Measurements from ENCODE around the gene CORO7.

Gene CORO7

DNA sequence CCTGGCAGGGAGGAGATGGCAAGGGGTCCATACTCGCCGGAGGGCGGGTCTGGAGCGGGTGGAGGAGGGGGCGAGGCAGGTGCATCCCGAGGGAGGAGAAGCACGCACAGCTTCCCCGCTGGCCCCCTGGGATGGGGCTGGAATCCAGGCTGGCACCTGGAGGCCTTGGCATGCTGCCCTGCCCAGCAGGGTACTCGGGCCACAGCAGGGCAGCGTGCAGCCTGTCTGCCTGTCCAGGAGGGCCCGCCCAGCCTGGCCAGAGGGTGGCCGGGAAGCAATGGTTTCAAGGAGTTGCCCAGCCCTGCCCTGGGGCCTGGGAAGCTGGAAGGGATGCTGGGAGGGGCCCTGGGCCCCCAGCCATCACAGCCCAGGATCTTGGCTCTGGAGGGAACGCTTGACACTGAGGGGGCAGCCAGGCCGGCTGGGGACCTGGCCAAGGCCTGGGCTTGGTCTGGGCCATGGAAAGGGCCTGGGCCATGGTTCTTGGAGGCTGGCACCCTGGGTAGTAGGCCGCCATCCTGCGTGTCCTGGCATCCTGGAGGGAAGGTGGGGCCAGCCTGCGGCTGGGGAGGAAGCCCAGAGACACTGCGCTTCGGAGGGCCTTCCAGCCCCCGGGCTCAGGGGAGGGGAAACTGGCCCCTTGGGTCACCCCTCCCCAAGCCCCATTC is 99.4 kb downstream of the CORO7 start:
- H3K4me3 ChIP-seq (ENCODE audit: low read depth, low read length) = peak overlapping the region; percentile 79
- TF ChIP-seq, protein P1, sequence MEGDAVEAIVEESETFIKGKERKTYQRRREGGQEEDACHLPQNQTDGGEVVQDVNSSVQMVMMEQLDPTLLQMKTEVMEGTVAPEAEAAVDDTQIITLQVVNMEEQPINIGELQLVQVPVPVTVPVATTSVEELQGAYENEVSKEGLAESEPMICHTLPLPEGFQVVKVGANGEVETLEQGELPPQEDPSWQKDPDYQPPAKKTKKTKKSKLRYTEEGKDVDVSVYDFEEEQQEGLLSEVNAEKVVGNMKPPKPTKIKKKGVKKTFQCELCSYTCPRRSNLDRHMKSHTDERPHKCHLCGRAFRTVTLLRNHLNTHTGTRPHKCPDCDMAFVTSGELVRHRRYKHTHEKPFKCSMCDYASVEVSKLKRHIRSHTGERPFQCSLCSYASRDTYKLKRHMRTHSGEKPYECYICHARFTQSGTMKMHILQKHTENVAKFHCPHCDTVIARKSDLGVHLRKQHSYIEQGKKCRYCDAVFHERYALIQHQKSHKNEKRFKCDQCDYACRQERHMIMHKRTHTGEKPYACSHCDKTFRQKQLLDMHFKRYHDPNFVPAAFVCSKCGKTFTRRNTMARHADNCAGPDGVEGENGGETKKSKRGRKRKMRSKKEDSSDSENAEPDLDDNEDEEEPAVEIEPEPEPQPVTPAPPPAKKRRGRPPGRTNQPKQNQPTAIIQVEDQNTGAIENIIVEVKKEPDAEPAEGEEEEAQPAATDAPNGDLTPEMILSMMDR (IDR thresholded peaks at IDR 0.05; ENCODE audit: low read depth, low read length) = no peak
- in situ Hi-C loops (cut with HindIII; ENCODE audit: low sequenced_read_pairs) = no loop called here
- peak; percentile 39 for DNase-seq (ENCODE audit: low read depth, low spot score)

DNA sequence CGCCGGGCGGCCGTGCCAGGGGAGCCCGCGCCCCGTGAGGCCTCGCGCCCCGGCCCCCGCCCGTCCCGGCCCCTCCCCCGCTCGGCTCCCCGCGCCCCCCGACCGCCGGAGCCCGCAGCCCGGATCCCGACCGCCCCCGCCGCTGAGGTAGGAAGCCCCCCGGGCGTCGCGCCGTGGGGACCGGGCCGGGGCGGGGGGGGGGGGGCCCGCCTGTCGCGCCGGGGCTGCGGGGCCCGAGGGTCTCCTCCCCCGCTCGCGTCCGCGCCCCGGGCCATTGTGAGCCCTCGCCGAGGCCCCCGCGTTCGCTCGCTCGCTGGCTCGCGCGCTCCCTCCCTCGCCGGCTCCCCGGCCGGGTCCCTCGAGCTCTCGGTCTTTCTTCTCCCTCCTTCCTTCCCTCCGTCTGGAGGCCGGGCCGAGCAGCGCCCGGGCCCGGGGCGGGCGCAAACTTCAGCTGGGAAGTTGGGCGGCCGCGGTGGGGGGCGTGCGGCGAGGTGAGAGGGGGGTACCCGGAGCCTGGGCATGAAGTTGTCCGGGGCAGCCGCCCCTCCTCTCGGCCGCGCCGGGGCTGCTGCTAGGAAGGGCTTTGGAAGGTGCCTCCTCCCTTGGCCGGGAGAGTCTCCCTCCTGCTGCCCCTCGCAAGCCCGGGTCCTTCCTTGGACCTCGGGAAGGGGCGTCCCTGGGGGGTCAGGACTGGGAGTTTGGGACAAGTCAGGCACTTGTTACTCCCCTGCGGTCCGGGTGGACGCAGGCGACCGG is 100.1 kb downstream of the CORO7 start:
- TF ChIP-seq, protein P1 (IDR thresholded peaks at IDR 0.05; ENCODE audit: low read depth, low read length) = no peak
- DNase-seq (ENCODE audit: low read depth, low spot score) = peak; percentile 26
- H3K4me3 ChIP-seq (ENCODE audit: low read depth, low read length) = peak overlapping the region; percentile 79
- in situ Hi-C loops (cut with HindIII; ENCODE audit: low sequenced_read_pairs) = no loop called here

DNA sequence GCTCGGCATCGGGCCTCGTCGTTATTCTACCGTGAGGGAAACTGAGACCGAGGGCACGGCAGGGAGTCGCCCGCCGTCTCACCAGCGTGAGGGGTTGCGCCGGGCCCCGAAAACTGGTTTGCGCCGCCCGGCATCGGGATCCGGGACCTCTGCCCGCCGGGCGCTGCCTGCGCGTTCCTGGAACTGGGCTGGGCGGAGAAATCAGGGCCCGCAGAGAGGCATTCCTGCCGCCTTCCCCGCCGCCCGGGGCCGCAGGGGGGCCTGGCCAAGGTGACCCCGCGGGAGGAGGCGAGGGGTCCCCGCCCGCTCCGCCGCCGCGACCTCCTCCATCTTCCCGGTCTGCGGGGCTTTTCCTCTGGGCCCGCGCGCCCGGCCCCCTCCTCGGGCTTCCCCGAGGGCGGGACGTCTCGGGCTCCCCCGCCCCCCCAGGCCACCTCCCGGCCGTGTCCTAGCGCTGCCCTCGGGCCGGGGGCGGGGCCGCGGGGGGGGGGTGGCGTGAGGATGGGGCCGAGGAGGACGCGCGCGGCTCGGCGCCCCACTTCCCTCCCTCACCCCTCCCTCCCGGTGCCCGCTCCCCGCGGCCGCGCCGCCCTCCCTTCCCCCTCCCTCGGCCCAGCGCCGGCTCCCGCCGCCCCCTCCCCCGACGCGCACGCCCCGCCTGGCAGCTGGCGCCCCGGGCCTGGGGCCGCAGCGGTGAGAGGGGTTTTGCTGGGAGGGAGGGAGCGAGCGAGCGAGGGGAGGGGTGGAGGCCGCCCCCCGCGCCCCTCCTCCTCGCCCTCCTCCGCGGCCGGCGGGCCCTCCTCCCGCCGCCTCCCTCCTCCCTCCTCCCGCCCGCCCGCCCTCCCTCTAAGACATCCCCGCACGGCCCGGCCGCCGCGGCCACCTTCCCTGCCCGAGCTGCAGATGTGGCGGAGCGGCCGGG is 100.9 kb downstream of the CORO7 start, which contains the start of gene GLIS2:
Gene GLIS2, plus strand, starts transcription at position 882 of the 922 bp plus-strand sequence. CDS start 16,214 bp downstream, outside the sequence.
- peak within 1 kb of the TSS; percentile 79 for H3K4me3 ChIP-seq (ENCODE audit: low read depth, low read length)
- in situ Hi-C loops (cut with HindIII; ENCODE audit: low sequenced_read_pairs) = no loop called here
- TF ChIP-seq, protein P1 (IDR thresholded peaks at IDR 0.05; ENCODE audit: low read depth, low read length) = no peak
- peak; percentile 84 for DNase-seq (ENCODE audit: low read depth, low spot score)

DNA sequence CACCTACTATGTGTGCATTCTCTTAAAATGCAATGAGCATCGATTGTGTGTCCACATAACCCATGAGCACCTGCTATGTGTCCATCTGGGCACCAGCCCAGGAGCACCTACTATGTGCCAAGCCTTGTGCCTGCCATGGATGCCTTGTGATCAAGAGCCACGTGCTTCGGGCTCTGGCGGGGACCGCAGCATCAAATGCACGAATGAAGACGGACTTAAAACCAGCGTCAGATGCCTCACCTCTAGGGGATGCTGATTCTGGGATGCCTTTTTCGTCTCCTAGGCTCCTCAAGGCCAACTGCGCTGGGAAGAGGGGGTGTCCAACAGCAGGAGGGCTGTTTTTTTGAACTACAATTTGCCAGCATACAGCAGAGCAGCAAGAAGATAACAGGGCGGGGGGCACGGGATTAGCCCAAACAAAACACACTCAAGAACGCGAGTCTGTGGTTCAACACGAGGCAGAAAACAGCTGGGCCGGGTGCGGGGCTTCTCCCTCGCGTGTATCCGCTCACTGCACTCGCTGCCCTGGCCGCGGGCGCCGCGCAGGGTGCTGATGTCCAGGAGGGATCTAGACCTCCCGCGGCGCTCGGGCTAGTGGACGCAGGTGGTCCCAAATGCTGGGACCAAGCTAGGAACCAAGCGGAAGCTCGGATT is 101.7 kb downstream of the CORO7 start:
- TF ChIP-seq, protein P1 (IDR thresholded peaks at IDR 0.05; ENCODE audit: low read depth, low read length) = no peak
- peak; percentile 55 for DNase-seq (ENCODE audit: low read depth, low spot score)
- in situ Hi-C loops (cut with HindIII; ENCODE audit: low sequenced_read_pairs) = no loop called here
- H3K4me3 ChIP-seq (ENCODE audit: low read depth, low read length) = peak overlapping the region; percentile 45

DNA sequence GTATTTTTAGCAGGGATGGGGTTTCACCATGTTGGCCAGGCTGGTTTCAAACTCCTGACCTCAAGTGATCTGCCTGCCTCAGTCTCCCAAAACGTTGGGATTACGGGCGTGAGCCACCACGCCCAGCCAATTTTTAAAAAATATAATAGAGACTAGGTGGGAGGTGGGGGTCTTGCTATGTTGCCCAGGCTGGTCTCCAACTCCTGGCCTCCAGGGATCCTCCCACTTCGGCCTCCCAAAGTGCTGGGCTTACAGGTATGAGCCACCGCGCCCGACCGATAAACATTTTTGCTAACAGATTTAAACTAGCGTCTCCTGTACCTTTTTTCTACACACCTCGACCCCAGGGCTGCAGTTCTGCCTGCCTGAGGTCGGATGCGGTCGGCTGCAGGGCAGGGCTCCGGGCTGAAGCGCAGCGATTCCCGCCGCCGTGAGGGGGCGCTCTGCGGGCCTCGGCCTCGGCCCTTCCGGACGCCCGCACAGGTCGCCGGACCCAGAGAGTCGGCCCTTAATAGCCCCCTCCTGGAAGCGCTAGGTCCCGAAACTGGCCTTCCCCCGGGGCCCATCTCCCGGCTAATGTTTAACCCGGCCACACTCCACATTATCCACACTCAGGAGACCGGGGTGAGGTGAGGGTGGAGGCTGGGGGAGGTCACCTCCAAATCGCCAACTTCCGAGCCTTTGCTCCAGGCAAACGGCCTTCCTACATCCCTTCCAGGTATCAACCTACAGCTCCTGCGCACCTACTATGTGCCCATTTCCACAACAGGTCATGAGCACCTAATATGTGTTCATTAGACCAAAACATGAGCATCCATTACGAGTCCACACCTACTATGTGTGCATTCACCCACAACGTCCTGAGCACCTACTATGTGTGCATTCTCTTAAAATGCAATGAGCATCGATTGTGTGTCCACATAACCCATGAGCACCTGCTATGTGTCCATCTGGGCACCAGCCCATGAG is 102.5 kb downstream of the CORO7 start:
- DNase-seq (ENCODE audit: low read depth, low spot score) = peak; percentile 15
- in situ Hi-C loops (cut with HindIII; ENCODE audit: low sequenced_read_pairs) = no loop called here
- TF ChIP-seq, protein P1 (IDR thresholded peaks at IDR 0.05; ENCODE audit: low read depth, low read length) = peak; percentile 55
- no peak overlapping the region for H3K4me3 ChIP-seq (ENCODE audit: low read depth, low read length)

Measured in astrocyte of the spinal cord (primary cell).